ENCODE measurements around the gene PTPRT. TPM values are rescaled to one million over a fixed set of nuclear protein-coding genes. Genes with fewer than 3 reads are reported as not detected.

Gene PTPRT
- total and polyA plus RNA-seq, 2 of the 4 experiments (the other 2 are of a cell fraction), result not detected

DNA sequence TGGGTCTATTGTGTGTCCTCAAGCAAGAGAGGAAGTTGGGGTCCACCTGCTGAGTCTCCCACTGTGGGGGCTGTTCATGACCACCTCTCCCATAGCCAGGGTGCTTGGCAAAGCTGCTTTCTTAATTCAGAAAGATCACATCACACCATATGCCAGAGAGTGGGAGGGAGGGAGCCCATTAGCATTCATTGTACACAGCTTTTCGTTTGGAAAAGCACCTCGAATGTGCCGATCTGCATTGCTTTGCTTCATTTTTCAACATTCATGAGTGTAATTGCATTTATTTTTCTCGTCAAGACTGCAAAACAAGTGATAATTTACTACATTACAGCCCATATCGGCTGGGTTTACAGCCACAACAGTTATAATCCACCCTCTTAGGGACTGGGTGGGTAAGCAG, 327.3 kb downstream of the PTPRT start:
- Histone ChIP-seq H3K36me3 (ENCODE audit: control insufficient read depth, insufficient read depth, low read length) (no peaks in the 10 kb centered on the region), H2BK5ac (ENCODE audit: low read depth, low read length, poor library complexity, severe bottlenecking) (no peak overlapping the region), H3K4me2 (ENCODE audit: low read depth, low read length) (no peak overlapping the region), H2BK15ac (ENCODE audit: low read depth, low read length) (no peak overlapping the region), H3K27ac (ENCODE audit: insufficient read depth, low read length) (no peak overlapping the region), H3K79me1 (ENCODE audit: low read depth in 1 of 2, low read length in 2 of 2) (no peaks in the 10 kb centered on the region), H2BK120ac (ENCODE audit: low read depth, low read length) (no peak overlapping the region), H3K14ac (replicated peaks; ENCODE audit: low read depth, low read length) (no peak overlapping the region), H2AFZ (replicated peaks; ENCODE audit: low read length, poor library complexity) (no peak overlapping the region), H4K8ac (ENCODE audit: low read depth in 2 of 2, low read length in 2 of 2) (no peak overlapping the region), H3K9me3 (ENCODE audit: control insufficient read depth, insufficient read depth, low read length) (peaks cover 27% of the 10 kb centered on the region), H3K9ac (ENCODE audit: low read depth, low read length) (no peak overlapping the region), H3K23ac (ENCODE audit: low read depth, low read length) (no peak overlapping the region), H4K20me1 (ENCODE audit: insufficient read depth, low read length) (no peaks in the 10 kb centered on the region), H3K9me1 (ENCODE audit: insufficient read depth, low read length) (no peaks in the 10 kb centered on the region), H2AK5ac (ENCODE audit: low read depth, low read length) (no peak overlapping the region), H2AK9ac (replicated peaks; ENCODE audit: low read depth, low read length, poor library complexity) (no peak overlapping the region), H3K18ac (ENCODE audit: low read depth, low read length) (no peak overlapping the region), H3K4me1 (ENCODE audit: control insufficient read depth, insufficient read depth, low read length) (no peaks in the 10 kb centered on the region), H4K91ac (ENCODE audit: insufficient read depth, low read depth, low read length) (no peak overlapping the region), H3K4me3 (ENCODE audit: insufficient read depth, low read depth, low read length) (no peak overlapping the region), H2BK20ac (ENCODE audit: low read depth, low read length) (no peak overlapping the region), H3K56ac (ENCODE audit: extremely low read depth, insufficient read depth, low read length) (no peak overlapping the region), H4K5ac (ENCODE audit: low read depth, low read length) (no peak overlapping the region), H3K4ac (ENCODE audit: low read depth, low read length) (no peak overlapping the region), H3K27me3 (ENCODE audit: control insufficient read depth, insufficient read depth, low read length) (no peaks in the 10 kb centered on the region)
- ATAC-seq (ENCODE audit: low read depth) (no peak), DNase-seq (no peak)
- ChIA-PET CTCF (no interaction called here), POLR2A (ENCODE audit: unreplicated experiment) (no interaction called here)
- in situ Hi-C loops (cut with MboI; ENCODE audit: low sequenced_read_pairs), result no loop called here
- dilution Hi-C loops (cut with HindIII; ENCODE audit: low sequenced_read_pairs, unreplicated experiment), result no loop called here
- no peak for TF ChIP-seq MAFK (IDR thresholded peaks at IDR 0.05; ENCODE audit: low read depth, low read length)
- no peak for TF ChIP-seq RFX5 (IDR thresholded peaks at IDR 0.05; ENCODE audit: low read depth, low read length)
- no peak for TF ChIP-seq RAD21 (IDR thresholded peaks at IDR 0.05; ENCODE audit: low read length)
- TF ChIP-seq RCOR1 (IDR thresholded peaks at IDR 0.05; ENCODE audit: insufficient replicate concordance, low read length), result no peak
- no peak for TF ChIP-seq POLR2A (IDR thresholded peaks at IDR 0.05; ENCODE audit: low read depth, low read length)
- TF ChIP-seq MXI1 (IDR thresholded peaks at IDR 0.05; ENCODE audit: borderline replicate concordance, low read depth, low read length), result no peak
- no peak for TF ChIP-seq CHD1 (IDR thresholded peaks at IDR 0.05; ENCODE audit: low read depth, low read length)
- TF ChIP-seq NFE2L2 (IDR thresholded peaks at IDR 0.05; ENCODE audit: low read depth, low read length), result no peak
- TF ChIP-seq FOS (IDR thresholded peaks at IDR 0.05; ENCODE audit: low read depth, low read length), result no peak
- no peak for TF ChIP-seq SMC3 (IDR thresholded peaks at IDR 0.05; ENCODE audit: low read depth, low read length)
- TF ChIP-seq, protein P1, sequence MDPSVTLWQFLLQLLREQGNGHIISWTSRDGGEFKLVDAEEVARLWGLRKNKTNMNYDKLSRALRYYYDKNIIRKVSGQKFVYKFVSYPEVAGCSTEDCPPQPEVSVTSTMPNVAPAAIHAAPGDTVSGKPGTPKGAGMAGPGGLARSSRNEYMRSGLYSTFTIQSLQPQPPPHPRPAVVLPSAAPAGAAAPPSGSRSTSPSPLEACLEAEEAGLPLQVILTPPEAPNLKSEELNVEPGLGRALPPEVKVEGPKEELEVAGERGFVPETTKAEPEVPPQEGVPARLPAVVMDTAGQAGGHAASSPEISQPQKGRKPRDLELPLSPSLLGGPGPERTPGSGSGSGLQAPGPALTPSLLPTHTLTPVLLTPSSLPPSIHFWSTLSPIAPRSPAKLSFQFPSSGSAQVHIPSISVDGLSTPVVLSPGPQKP (IDR thresholded peaks at IDR 0.05; ENCODE audit: borderline replicate concordance, low read depth, low read length), result no peak
- TF ChIP-seq, protein P2, sequence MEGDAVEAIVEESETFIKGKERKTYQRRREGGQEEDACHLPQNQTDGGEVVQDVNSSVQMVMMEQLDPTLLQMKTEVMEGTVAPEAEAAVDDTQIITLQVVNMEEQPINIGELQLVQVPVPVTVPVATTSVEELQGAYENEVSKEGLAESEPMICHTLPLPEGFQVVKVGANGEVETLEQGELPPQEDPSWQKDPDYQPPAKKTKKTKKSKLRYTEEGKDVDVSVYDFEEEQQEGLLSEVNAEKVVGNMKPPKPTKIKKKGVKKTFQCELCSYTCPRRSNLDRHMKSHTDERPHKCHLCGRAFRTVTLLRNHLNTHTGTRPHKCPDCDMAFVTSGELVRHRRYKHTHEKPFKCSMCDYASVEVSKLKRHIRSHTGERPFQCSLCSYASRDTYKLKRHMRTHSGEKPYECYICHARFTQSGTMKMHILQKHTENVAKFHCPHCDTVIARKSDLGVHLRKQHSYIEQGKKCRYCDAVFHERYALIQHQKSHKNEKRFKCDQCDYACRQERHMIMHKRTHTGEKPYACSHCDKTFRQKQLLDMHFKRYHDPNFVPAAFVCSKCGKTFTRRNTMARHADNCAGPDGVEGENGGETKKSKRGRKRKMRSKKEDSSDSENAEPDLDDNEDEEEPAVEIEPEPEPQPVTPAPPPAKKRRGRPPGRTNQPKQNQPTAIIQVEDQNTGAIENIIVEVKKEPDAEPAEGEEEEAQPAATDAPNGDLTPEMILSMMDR (conservative IDR thresholded peaks at IDR 0.05; ENCODE audit: low read depth, low read length), result no peak
- TF ChIP-seq BHLHE40 (IDR thresholded peaks at IDR 0.05; ENCODE audit: low read depth, low read length), result no peak
- TF ChIP-seq, protein P3, sequence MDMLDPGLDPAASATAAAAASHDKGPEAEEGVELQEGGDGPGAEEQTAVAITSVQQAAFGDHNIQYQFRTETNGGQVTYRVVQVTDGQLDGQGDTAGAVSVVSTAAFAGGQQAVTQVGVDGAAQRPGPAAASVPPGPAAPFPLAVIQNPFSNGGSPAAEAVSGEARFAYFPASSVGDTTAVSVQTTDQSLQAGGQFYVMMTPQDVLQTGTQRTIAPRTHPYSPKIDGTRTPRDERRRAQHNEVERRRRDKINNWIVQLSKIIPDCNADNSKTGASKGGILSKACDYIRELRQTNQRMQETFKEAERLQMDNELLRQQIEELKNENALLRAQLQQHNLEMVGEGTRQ (IDR thresholded peaks at IDR 0.05; ENCODE audit: low read depth, low read length), result no peak
- TF ChIP-seq MAZ (IDR thresholded peaks at IDR 0.05; ENCODE audit: borderline replicate concordance, low read depth, low read length), result no peak
- TF ChIP-seq CEBPB (IDR thresholded peaks at IDR 0.05; ENCODE audit: low read depth, low read length), result no peak
- no TSS peak for BruUV-seq (replicated peaks)
- intact Hi-C loops (cut with micrococcal nuclease), result no loop called here
- 58% methylated on average over 2 of the region's 5 CpGs; no CpG with 5 or more reads in 1 of the 2 experiments for WGBS, 2 experiments (ENCODE audit: extremely low coverage in 2 of 2, insufficient read length in 1 of 2)

Data from IMR-90 (cell line).